Lung (tissue), 12 donors: ENCODE data around the gene CYB5R4. TPM values are rescaled to one million over a fixed set of nuclear protein-coding genes. Genes with fewer than 3 reads are reported as not detected.
A peak's percentile ranks its signal among the peaks of the same experiment; 100 is the strongest.

Source experiments
- ATAC-seq: fragments of 200-7000 bp; cut with Tn5 transposase; one replicate; pipeline ENCODE4 v1.9.1; 2020; ENCODE audit warnings: moderate number of reproducible peaks; ENCODE audit not compliant: insufficient read depth, low FRiP score
- DNase-seq, 3 donors: peaks; one replicate each; pipeline ENCODE4 v3.0.0-alpha.2; 2013 to 2017
- H3K27ac ChIP-seq, 2 donors: one replicate each; pipeline ENCODE4 v1.5.1; 2013; ENCODE audit warnings: mild to moderate bottlenecking in 2 of 2, moderate library complexity in 2 of 2, control low read depth in 1 of 2, inconsistent platforms in 1 of 2, low read depth in 1 of 2, low read length in 1 of 2
- H3K27me3 ChIP-seq, 3 donors: one replicate each; pipeline ENCODE4 v1.5.1; 2013; ENCODE audit warnings: low read length in 2 of 3; ENCODE audit not compliant: control insufficient read depth in 3 of 3, insufficient read depth in 3 of 3
- H3K36me3 ChIP-seq, 4 donors: one replicate each; pipeline ENCODE4 v1.5.1; 2013; ENCODE audit warnings: low read length in 4 of 4, mild to moderate bottlenecking in 1 of 4, moderate library complexity in 1 of 4; ENCODE audit not compliant: control insufficient read depth in 4 of 4, insufficient read depth in 4 of 4
- H3K4me1 ChIP-seq, 5 donors: one replicate each; pipeline ENCODE4 v1.5.1; 2013; ENCODE audit warnings: low read length in 5 of 5, mild to moderate bottlenecking in 2 of 5, moderate library complexity in 1 of 5; ENCODE audit not compliant: control insufficient read depth in 5 of 5, insufficient read depth in 5 of 5
- H3K4me3 ChIP-seq: one replicate; pipeline ENCODE4 v1.5.1; 2013; ENCODE audit warnings: mild to moderate bottlenecking, control low read depth, moderate library complexity
- H3K9ac ChIP-seq, 2 donors: one replicate each; pipeline ENCODE4 v1.5.1; 2013; ENCODE audit warnings: low read length in 2 of 2, control low read depth in 1 of 2; ENCODE audit not compliant: insufficient read depth in 1 of 2
- H3K9me3 ChIP-seq, 4 donors: one replicate each; pipeline ENCODE4 v1.5.1; 2013; ENCODE audit warnings: low read length in 3 of 4, mild to moderate bottlenecking in 1 of 4, moderate library complexity in 1 of 4; ENCODE audit not compliant: control insufficient read depth in 4 of 4, insufficient read depth in 3 of 4
- CTCF ChIP-seq: IDR thresholded peaks from 2 replicates; pipeline ENCODE4 v1.5.1; 2012; ENCODE audit warnings: mild to moderate bottlenecking; ENCODE audit errors: control extremely low read depth, extremely low read depth
- WGBS, 2 donors: extraction: QIAGEN DNeasy Blood & Tissue Kit; methylation state at CpG; one replicate each; pipeline ENCODE4 v1.1.7; 2013; 5-methylcytosine and 5-hydroxymethylcytosine counted together
- polyA plus RNA-seq, 2 donors: library from polyadenylated mRNA; stranded (reverse); fragments of 200-250 nt; gene quantifications; one replicate each; pipeline ENCODE4 v1.2.1, GENCODE V29; 2013
- total RNA-seq, 2 donors: library from RNA; depleted of rRNA in 1 of 2; stranded (reverse); fragments of >200 nt in 1 of 2; gene quantifications; one replicate each; pipeline ENCODE4 v1.2.1, GENCODE V29; 2014 to 2021
- donor health status: control.
- donor health status: control.
- donor health status: Bipolar disorder and iron deficiency.
- donor health status: healthy.
- donor health status: DM: yes; HTN: yes; CAD: no.

CYB5R4 gene
- total and polyA plus RNA-seq, 4 donors: 4.6 to 41.4 (median 24.9) TPM

- peaks cover 0 to 2% (median 0%) of the 10 kb centered on the region in 4 donors for H3K9me3 ChIP-seq
- no peak for TF ChIP-seq CTCF
- peaks cover 0 to 2% (median 0%) of the 10 kb centered on the region in 5 donors for H3K4me1 ChIP-seq
- no peaks in the 10 kb centered on the region for H3K27me3 ChIP-seq
- H3K4me3 ChIP-seq: no peak overlapping the region
- no peak for ATAC-seq
- no peak overlapping the region for H3K27ac ChIP-seq
- no peak for DNase-seq
- H3K9ac ChIP-seq: no peak overlapping the region
- H3K36me3 ChIP-seq: no peaks in the 10 kb centered on the region
Observed at GRCh38 chr6:83970582-83970981, 111.1 kb downstream of the CYB5R4 start.

- ATAC-seq (no peak), DNase-seq (peak in 1 of 3 donors; percentile 11)
- no peak for TF ChIP-seq CTCF
- H3K4me3 ChIP-seq: no peak overlapping the region
- 5 to 12% methylated on average over 3 of the region's 3 CpGs for WGBS, 2 donors
- H3K27me3 ChIP-seq: no peaks in the 10 kb centered on the region
- H3K36me3 ChIP-seq: no peaks in the 10 kb centered on the region
- H3K4me1 ChIP-seq: peaks cover 0 to 4% (median 0%) of the 10 kb centered on the region in 5 donors
- no peak overlapping the region for H3K27ac ChIP-seq
- H3K9ac ChIP-seq: no peak overlapping the region
- H3K9me3 ChIP-seq: no peaks in the 10 kb centered on the region
Observed at GRCh38 chr6:83974409-83975050, 115.0 kb downstream of the CYB5R4 start.

- DNase-seq (peak in 1 of 3 donors; percentile 3), ATAC-seq (peak; percentile 34)
- Histone ChIP-seq H3K4me3 (no peak overlapping the region), H3K9me3 (no peaks in the 10 kb centered on the region), H3K4me1 (peaks cover 0 to 4% (median 0%) of the 10 kb centered on the region in 5 donors), H3K36me3 (no peaks in the 10 kb centered on the region), H3K27me3 (no peaks in the 10 kb centered on the region), H3K9ac (no peak overlapping the region), H3K27ac (no peak overlapping the region)
- no peak for TF ChIP-seq CTCF
- WGBS, 2 donors: 49 to 67% methylated on average over 5 of the region's 5 CpGs
Observed at GRCh38 chr6:83976037-83976755, 116.7 kb downstream of the CYB5R4 start.
